NCI-H146 treated with DMSO at 0.1 percent for 48 hours (cell line): ENCODE measurements around the gene ATG4D.

ENCODE experiments used
- DNase-seq: peaks from one replicate; lab custom pipeline; 2025; ENCODE audit not compliant: unreplicated experiment; lab: John Stamatoyannopoulos, UW

ATG4D gene

DNA sequence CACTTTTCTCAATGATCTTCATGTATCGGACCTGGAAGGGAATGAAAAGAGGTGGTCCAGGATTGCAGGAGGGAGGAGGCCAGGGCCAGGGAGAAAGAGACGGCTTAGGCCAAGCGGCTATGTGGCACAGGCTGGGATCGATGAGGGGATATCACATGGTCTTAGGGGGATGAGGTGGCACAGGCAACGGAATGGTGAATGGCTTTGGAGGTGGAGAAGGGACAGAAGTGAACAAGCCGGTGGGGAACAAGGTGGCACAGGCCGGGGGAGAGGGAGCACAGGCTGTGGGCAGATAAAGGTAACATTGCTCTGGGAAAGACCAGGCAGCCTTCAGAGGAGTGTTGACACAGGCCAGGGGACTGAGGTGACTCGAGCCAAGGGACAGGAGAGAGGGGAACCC lies 30.8 kb downstream of the ATG4D start:
- DNase-seq, result no peak

DNA sequence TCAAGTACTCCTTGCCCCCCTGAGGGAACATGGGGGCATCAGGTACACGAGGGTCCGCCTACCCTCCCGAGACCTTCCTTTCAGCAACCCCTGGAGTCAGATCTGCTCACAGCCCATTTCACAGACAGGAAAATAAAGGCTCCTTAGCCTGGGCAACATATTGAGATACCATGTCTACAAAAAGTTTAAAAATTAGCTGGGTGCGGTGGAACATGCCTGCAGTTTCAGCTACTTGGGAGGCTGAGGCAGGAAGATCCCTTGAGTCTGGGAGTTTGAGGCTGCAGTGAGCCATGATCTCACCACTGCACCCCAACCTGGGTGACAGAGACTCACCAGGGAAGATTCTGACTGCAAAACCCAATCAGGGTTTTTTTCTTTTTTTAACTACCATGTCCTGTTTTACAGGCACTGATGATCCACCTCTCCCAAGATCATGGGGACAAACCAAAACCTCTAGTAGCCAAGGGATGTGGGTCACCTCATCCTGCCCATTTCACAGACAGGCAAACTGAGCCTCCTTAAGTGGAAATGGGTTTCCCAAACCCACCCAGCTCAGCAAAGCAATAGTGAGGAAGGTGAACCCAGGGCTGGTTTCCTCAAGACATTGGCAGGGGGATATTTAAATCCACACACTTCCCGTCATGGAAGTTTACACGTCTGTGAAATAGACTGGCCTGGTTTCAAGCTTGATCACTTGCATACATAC lies 31.5 kb downstream of the ATG4D start:
- no peak for DNase-seq

- DNase-seq, result no peak
Observed at GRCh38 chr19:10577951-10578350, 34.2 kb downstream of the ATG4D start.

- DNase-seq, result peak; percentile 32
Observed at GRCh38 chr19:10580979-10581631, 37.4 kb downstream of the ATG4D start.

- no peak for DNase-seq
Observed at GRCh38 chr19:10582091-10582490, 38.4 kb downstream of the ATG4D start.

DNA sequence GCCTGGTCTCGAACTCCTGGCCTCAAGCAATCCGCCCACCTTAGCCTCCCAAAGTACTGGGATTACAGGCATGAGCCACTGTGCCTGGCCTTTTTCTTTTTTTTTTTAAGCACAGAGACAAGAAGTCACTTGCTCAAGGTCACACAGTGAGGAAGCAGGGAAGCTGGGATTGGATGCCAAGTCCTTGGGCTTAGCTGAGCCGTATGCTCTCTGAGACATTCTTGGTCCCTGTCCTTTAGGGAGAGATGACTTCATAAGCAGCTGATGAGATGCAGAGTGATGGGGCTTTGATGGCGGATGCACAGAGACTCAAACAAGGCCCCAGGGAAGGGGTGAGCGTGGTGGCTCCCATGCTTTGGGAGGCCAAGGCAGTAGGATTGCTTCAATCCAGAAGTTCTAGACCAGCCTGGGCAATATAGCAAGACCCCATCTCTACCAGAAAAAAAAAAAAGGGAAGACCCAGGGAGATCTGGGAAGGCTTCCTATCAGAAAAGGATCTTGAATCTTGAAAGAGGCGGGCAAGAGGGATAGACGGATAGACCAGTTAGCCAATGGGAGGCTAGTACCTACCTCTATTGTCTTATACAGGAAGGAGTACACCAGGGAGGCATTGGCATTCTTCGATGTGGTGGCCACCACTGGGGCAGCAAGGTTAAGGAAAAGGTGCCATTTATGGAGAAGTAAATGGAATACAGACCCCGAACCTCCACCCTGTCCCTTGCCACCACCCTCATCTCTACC lies 39.5 kb downstream of the ATG4D start:
- no peak for DNase-seq

DNA sequence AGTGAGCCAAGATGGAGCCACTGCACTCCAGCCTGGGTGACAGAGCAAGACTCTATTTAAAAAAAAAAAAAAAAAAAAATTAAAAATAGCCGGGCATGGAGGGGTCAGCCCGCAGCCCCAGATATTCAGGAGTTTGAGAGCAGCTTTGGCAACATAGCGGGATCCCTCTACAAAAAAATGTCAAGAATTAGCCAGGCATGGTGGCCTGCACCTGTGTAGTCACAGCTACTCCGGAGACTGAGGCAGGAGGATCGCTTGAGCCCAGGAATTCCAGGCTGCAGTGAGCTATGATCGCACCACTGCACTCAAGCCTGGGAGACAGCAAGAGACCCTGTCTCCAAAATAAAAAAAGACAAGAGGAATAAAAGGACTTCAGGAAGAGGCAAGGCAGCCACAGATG lies 42.7 kb downstream of the ATG4D start:
- no peak for DNase-seq

- peak; percentile 72 for DNase-seq
Observed at GRCh38 chr19:10587022-10587838, 43.5 kb downstream of the ATG4D start, which contains the start of gene AP1M2. Gene AP1M2, minus strand, starts transcription at chr19:10587312. Its CDS starts 81 bp downstream, at chr19:10587231.

DNA sequence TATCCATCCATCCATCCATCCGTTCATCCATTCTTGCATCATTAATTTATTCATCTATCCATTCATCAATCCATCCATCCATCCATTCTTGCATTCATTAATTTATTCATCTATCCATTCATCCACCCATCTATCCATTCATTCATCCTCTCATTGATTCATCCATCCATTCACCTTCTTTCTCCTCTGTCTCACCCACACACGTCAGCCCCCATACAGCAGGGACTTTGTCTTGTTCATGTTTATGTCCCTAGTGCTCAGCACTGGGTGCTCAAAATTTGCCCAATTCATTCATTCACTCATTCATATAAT lies 44.1 kb downstream of the ATG4D start:
- DNase-seq, result no peak

- DNase-seq, result no peak
Observed at GRCh38 chr19:10593148-10593547, 49.4 kb downstream of the ATG4D start.

- no peak for DNase-seq
Observed at GRCh38 chr19:10593820-10594637, 50.3 kb downstream of the ATG4D start.

DNA sequence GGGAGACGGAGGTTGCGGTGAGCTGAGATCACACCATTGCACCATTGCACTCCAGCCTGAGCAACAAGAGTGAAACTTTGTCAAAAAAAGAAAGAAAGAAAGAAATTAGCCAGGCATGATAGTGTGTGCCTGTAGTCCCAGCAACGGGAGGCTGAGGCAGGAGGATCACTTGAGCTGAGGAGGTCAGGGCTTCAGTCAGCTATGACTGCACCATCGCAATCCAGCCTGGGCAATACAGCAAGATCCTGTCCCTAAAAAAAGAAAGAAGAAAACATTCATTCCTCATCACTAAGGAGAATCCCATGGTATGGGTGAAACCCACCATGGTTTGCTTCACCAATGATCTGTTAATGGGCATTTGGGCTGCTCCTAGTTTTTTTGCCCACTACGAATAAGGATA lies 56.4 kb downstream of the ATG4D start:
- no peak for DNase-seq

DNA sequence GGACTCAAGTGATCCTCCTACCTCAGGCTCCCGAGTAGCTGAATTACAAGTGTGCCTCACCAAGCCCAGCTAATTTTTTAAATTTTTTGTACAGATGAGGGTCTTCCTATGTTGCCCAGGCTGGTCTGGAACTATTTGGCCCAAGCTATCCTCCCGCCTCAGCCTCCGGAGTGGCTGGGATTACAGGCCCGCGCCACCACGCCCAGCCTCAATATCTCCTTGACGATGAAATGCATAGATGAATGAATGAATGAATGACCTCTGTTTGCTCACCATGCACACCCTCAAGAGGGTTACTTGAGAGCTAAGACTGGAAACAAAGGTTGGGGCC lies 58.3 kb downstream of the ATG4D start:
- DNase-seq, result no peak

- DNase-seq, result peak; percentile 33
Observed at GRCh38 chr19:10602330-10603083, 58.8 kb downstream of the ATG4D start.
